Measurements from ENCODE around the gene PRKAG2.

PRKAG2 gene

GRCh38 chr7:151662251-151662826, 214.6 kb downstream of the PRKAG2 start:
- FAIRE-seq, result no peak
- peak; percentile 20 for DNase-seq (ENCODE audit: low spot score)

GRCh38 chr7:151661587-151661986, 215.3 kb downstream of the PRKAG2 start:
- DNase-seq (ENCODE audit: low spot score) (peak; percentile 77), FAIRE-seq (peak; percentile 92)

- peak; percentile 71 for DNase-seq (ENCODE audit: low spot score)
- FAIRE-seq, result peak; percentile 88
These were observed 216.8 kb downstream of the PRKAG2 start for GRCh38 chr7:151660141-151660540.

- DNase-seq (ENCODE audit: low spot score), result no peak
- no peak for FAIRE-seq
These were observed 217.7 kb downstream of the PRKAG2 start for GRCh38 chr7:151659219-151659618.

GRCh38 chr7:151658778-151659177, 218.1 kb downstream of the PRKAG2 start:
- FAIRE-seq, result peak; percentile 76
- DNase-seq (ENCODE audit: low spot score), result peak; percentile 26

GRCh38 chr7:151657173-151657572, 219.7 kb downstream of the PRKAG2 start:
- FAIRE-seq (no peak), DNase-seq (ENCODE audit: low spot score) (no peak)

GRCh38 chr7:151655555-151655954, 221.4 kb downstream of the PRKAG2 start:
- DNase-seq (ENCODE audit: low spot score) (no peak), FAIRE-seq (no peak)

- FAIRE-seq, result no peak
- DNase-seq (ENCODE audit: low spot score), result no peak
These were observed 224.8 kb downstream of the PRKAG2 start for GRCh38 chr7:151652111-151652510.

GRCh38 chr7:151650161-151650560, 226.8 kb downstream of the PRKAG2 start:
- FAIRE-seq (peak; percentile 75), DNase-seq (ENCODE audit: low spot score) (no peak)

- peak; percentile 53 for DNase-seq (ENCODE audit: low spot score)
These were observed 228.5 kb downstream of the PRKAG2 start for GRCh38 chr7:151648429-151648828.

GRCh38 chr7:151647874-151648273, 229.0 kb downstream of the PRKAG2 start:
- DNase-seq (ENCODE audit: low spot score) (no peak), FAIRE-seq (no peak)

More at GRCh38 chr7:151648429-151648828, 228.5 kb downstream of the PRKAG2 start:
- peak; percentile 84 for FAIRE-seq

GRCh38 chr7:151647006-151647405, 229.9 kb downstream of the PRKAG2 start:
- FAIRE-seq (no peak), DNase-seq (ENCODE audit: low spot score) (no peak)

GRCh38 chr7:151645311-151645710, 231.6 kb downstream of the PRKAG2 start:
- no peak for FAIRE-seq
- DNase-seq (ENCODE audit: low spot score), result no peak

- FAIRE-seq, result no peak
These were observed 232.4 kb downstream of the PRKAG2 start for GRCh38 chr7:151644554-151644953.

GRCh38 chr7:151642746-151643145, 234.2 kb downstream of the PRKAG2 start:
- FAIRE-seq (no peak), DNase-seq (ENCODE audit: low spot score) (no peak)

More at GRCh38 chr7:151644554-151644953, 232.4 kb downstream of the PRKAG2 start:
- no peak for DNase-seq (ENCODE audit: low spot score)

GRCh38 chr7:151641587-151641986, 235.3 kb downstream of the PRKAG2 start:
- no peak for FAIRE-seq

GRCh38 chr7:151637781-151638261, 239.1 kb downstream of the PRKAG2 start:
- DNase-seq (ENCODE audit: low spot score) (no peak), FAIRE-seq (no peak)

More at GRCh38 chr7:151641587-151641986, 235.3 kb downstream of the PRKAG2 start:
- DNase-seq (ENCODE audit: low spot score), result no peak

GRCh38 chr7:151634643-151635042, 242.3 kb downstream of the PRKAG2 start:
- FAIRE-seq (no peak), DNase-seq (ENCODE audit: low spot score) (no peak)

GRCh38 chr7:151633516-151633812, 243.5 kb downstream of the PRKAG2 start:
- DNase-seq (ENCODE audit: low spot score) (no peak), FAIRE-seq (no peak)

GRCh38 chr7:151632750-151633515, 244.0 kb downstream of the PRKAG2 start:
- FAIRE-seq (no peak), DNase-seq (ENCODE audit: low spot score) (no peak)

GRCh38 chr7:151631953-151632749, 244.8 kb downstream of the PRKAG2 start:
- no peak for FAIRE-seq
- DNase-seq (ENCODE audit: low spot score), result peak; percentile 74

GRCh38 chr7:151631570-151631952, 245.4 kb downstream of the PRKAG2 start:
- FAIRE-seq, result no peak
- peak; percentile 56 for DNase-seq (ENCODE audit: low spot score)

Measured in RCC 7860 (cell line).